GM23338 (cell line): ENCODE data around the gene STK16. TPM values are rescaled to one million over a fixed set of nuclear protein-coding genes. Genes with fewer than 3 reads are reported as not detected.

Source experiments
- ATAC-seq: fragments of 200-7000 bp; cut with Tn5 transposase; 3 replicates; pipeline ENCODE4 v1.9.1; 2020
- DNase-seq: peaks from one replicate; pipeline ENCODE4 v3.0.0-alpha.2; 2015; ENCODE audit warnings: low spot score
- H2AFZ ChIP-seq: fragments of 200-600 bp; sonication (generic); 2 replicates; pipeline ENCODE4 v1.8.0; 2016; ENCODE audit warnings: antibody characterized with exemption, mild to moderate bottlenecking, moderate library complexity
- H3F3A ChIP-seq: fragments of 200-600 bp; sonication (generic); replicated peaks from 2 replicates; pipeline ENCODE4 v1.8.0; 2017; ENCODE audit warnings: antibody characterized with exemption, mixed run types, low read depth
- H3K27ac ChIP-seq: fragments of 200-600 bp; sonication (generic); 2 replicates; pipeline ENCODE4 v1.6.1; 2016; ENCODE audit warnings: low read depth
- H3K27me3 ChIP-seq: fragments of 200-600 bp; sonication (generic); 2 replicates; pipeline ENCODE4 v1.8.0; 2016; ENCODE audit warnings: mild to moderate bottlenecking, mixed run types, moderate library complexity; ENCODE audit not compliant: insufficient read depth
- H3K36me3 ChIP-seq: fragments of 200-600 bp; sonication (generic); 2 replicates; pipeline ENCODE4 v1.8.0; 2016; ENCODE audit warnings: mild to moderate bottlenecking; ENCODE audit not compliant: insufficient read depth
- H3K4me1 ChIP-seq: fragments of 200-600 bp; sonication (generic); 2 replicates; pipeline ENCODE4 v1.8.0; 2016; ENCODE audit warnings: mild to moderate bottlenecking, moderate library complexity; ENCODE audit not compliant: insufficient read depth
- H3K4me2 ChIP-seq: fragments of 200-600 bp; sonication (generic); 2 replicates; pipeline ENCODE4 v1.7.1; 2017; ENCODE audit warnings: mixed run types
- H3K4me3 ChIP-seq: fragments of 200-600 bp; sonication (generic); 2 replicates; pipeline ENCODE4 v1.6.1; 2016; ENCODE audit warnings: mixed run types
- H3K79me2 ChIP-seq: fragments of 200-600 bp; sonication (generic); replicated peaks from 2 replicates; pipeline ENCODE4 v1.8.0; 2017; ENCODE audit warnings: mild to moderate bottlenecking; ENCODE audit not compliant: insufficient read depth
- H3K9me2 ChIP-seq: fragments of 200-600 bp; sonication (generic); 2 replicates; pipeline ENCODE4 v1.8.0; 2017; ENCODE audit not compliant: insufficient read depth
- H4K20me1 ChIP-seq: fragments of 200-600 bp; sonication (generic); replicated peaks from 2 replicates; pipeline ENCODE4 v1.8.0; 2017; ENCODE audit warnings: mild to moderate bottlenecking; ENCODE audit not compliant: insufficient read depth
- H3K27ac Mint-ChIP-seq: 2 replicates; pipeline ENCODE4 v1.8.0; 2020; ENCODE audit warnings: inconsistent platforms, mild to moderate bottlenecking, moderate library complexity, mixed read lengths
- H3K27me3 Mint-ChIP-seq: 3 replicates; pipeline ENCODE4 v1.8.0; 2022; ENCODE audit warnings: low read depth, mild to moderate bottlenecking, moderate library complexity, mixed read lengths, inconsistent platforms; ENCODE audit not compliant: insufficient read depth, poor library complexity
- H3K36me3 Mint-ChIP-seq: 3 replicates; pipeline ENCODE4 v1.8.0; 2021; ENCODE audit warnings: low read depth, mild to moderate bottlenecking, inconsistent platforms, moderate library complexity, mixed read lengths
- H3K4me1 Mint-ChIP-seq: 3 replicates; pipeline ENCODE4 v1.8.0; 2020; ENCODE audit warnings: mild to moderate bottlenecking, inconsistent platforms, mixed read lengths
- H3K4me3 Mint-ChIP-seq: 3 replicates; pipeline ENCODE4 v1.8.0; 2021; ENCODE audit warnings: moderate library complexity, mild to moderate bottlenecking, inconsistent platforms, mixed read lengths
- H3K9me3 Mint-ChIP-seq: 3 replicates; pipeline ENCODE4 v1.8.0; 2020; ENCODE audit warnings: moderate library complexity, mild to moderate bottlenecking, inconsistent platforms, mixed read lengths
- CREB1 ChIP-seq: fragments of 250-450 bp; sonication (Bioruptor Pico); IDR thresholded peaks from 2 replicates; pipeline ENCODE4 v1.5.0; 2020; ENCODE audit warnings: low read depth, mild to moderate bottlenecking, moderate library complexity
- CTCF ChIP-seq, 2 experiments: fragments of 200-600 bp in 1 of 2; sonication (generic) in 1 of 2; conservative IDR thresholded peaks; 2 replicates each; pipeline versions ENCODE4 v1.5.1 to v1.6.1; 2016 to 2017; ENCODE audit warnings: antibody characterized with exemption in 2 of 2, low read depth in 2 of 2, mild to moderate bottlenecking in 2 of 2, moderate library complexity in 1 of 2
- ETS1 ChIP-seq: IDR thresholded peaks from 2 replicates; pipeline ENCODE4 v1.6.1; 2016; ENCODE audit warnings: antibody characterized with exemption
- EZH2 ChIP-seq: fragments of 200-600 bp; sonication (generic); IDR thresholded peaks from one replicate; pipeline ENCODE4 v1.8.0; 2017; ENCODE audit warnings: antibody characterized with exemption, mild to moderate bottlenecking, low read depth; ENCODE audit not compliant: unreplicated experiment
- JUNB ChIP-seq: IDR thresholded peaks from one replicate; pipeline ENCODE4 v1.6.1; 2016; ENCODE audit warnings: antibody characterized with exemption; ENCODE audit not compliant: unreplicated experiment
- NANOG ChIP-seq: IDR thresholded peaks from 2 replicates; pipeline ENCODE4 v1.6.1; 2016; ENCODE audit warnings: antibody characterized with exemption, borderline replicate concordance
- STAT1 ChIP-seq: IDR thresholded peaks from one replicate; pipeline ENCODE4 v1.6.1; 2016; ENCODE audit warnings: antibody characterized with exemption; ENCODE audit not compliant: unreplicated experiment
- ZNF114 ChIP-seq: fragments of 250-450 bp; sonication (Bioruptor Pico); IDR thresholded peaks from 2 replicates; pipeline ENCODE4 v1.5.0; 2020; ENCODE audit warnings: mild to moderate bottlenecking, moderate library complexity
- ZNF331 ChIP-seq: fragments of 250-450 bp; sonication (Bioruptor Pico); IDR thresholded peaks from 2 replicates; pipeline ENCODE4 v1.5.0; 2020; ENCODE audit warnings: low read depth, mild to moderate bottlenecking, moderate library complexity
- ZNF462 ChIP-seq: fragments of 250-450 bp; sonication (Bioruptor Pico); IDR thresholded peaks from 2 replicates; pipeline ENCODE4 v1.5.0; 2020; ENCODE audit warnings: mild to moderate bottlenecking, moderate library complexity
- polyA plus RNA-seq: library from polyadenylated mRNA; unstranded; fragments of >200 nt; fragmentation: Nextera tagmentation; extraction: Ambion mirVana; gene quantifications from 2 replicates; pipeline ENCODE4 v1.2.1, GENCODE V29; 2016
- total RNA-seq: library from RNA; depleted of rRNA; stranded (reverse); fragments of >200 nt; shearing (Covaris generic); gene quantifications from 2 replicates; pipeline ENCODE4 v1.2.3, GENCODE V29; 2014

Gene STK16
- total and polyA plus RNA-seq, 2 experiments from 2014 or later = 3.1 to 17.0 TPM

- TF ChIP-seq ZNF462 (CRISPR knock-in tag) (no peak), ETS1 (no peak)
These were observed 37.2 kb upstream of the STK16 start (continued) for GRCh38 chr2:219207884-219208740.

- peaks cover under 1% of the 10 kb centered on the region; the same call in 1 of the 3 replicates for H3K9me3 Mint-ChIP-seq
- H3K36me3 Mint-ChIP-seq = peaks cover 51% of the 10 kb centered on the region
- Histone ChIP-seq H3K27ac (no peak overlapping the region), H3K9me2 (no peaks in the 10 kb centered on the region), H3K4me3 (no peak overlapping the region), H3F3A (peaks cover 15% of the 10 kb centered on the region; the same call in 1 of the 2 replicates), H3K4me1 (peaks cover 15% of the 10 kb centered on the region), H3K79me2 (no peaks in the 10 kb centered on the region), H3K27me3 (no peaks in the 10 kb centered on the region), H2AFZ (no peak overlapping the region), H3K4me2 (no peak overlapping the region), H3K36me3 (no peaks in the 10 kb centered on the region; the same call in 1 of the 2 replicates), H4K20me1 (no peaks in the 10 kb centered on the region; the same call in 1 of the 2 replicates)
- no peak overlapping the region for H3K27ac Mint-ChIP-seq
- peaks cover 14% of the 10 kb centered on the region for H3K27me3 Mint-ChIP-seq
- H3K4me3 Mint-ChIP-seq = no peak overlapping the region; the same call in 2 of the 3 replicates
- no peak for ATAC-seq
- peaks cover 13% of the 10 kb centered on the region; the same call in 2 of the 3 replicates for H3K4me1 Mint-ChIP-seq
- no peak for DNase-seq
- TF ChIP-seq JUNB = no peak
- TF ChIP-seq NANOG = no peak
- no peak for TF ChIP-seq ZNF114 (CRISPR knock-in tag)
- no peak for TF ChIP-seq CTCF (conservative IDR thresholded peaks at IDR 0.05; ENCODE audit: low read depth in 2 of 2)
- TF ChIP-seq STAT1 = no peak
- no peak for TF ChIP-seq ZNF331 (CRISPR knock-in tag)
- TF ChIP-seq CREB1 (CRISPR knock-in tag) = no peak
- TF ChIP-seq EZH2 = no peak
These were observed 35.8 kb upstream of the STK16 start for GRCh38 chr2:219209236-219210195.
